ENCODE results near the gene FAM236A.
"Not testable (repeated sequence)": the region's sequence is repeated elsewhere in the genome, so short reads cannot be mapped to it uniquely, and the experiment has no call there.

FAM236A gene

GRCh38 chrX:72937906-72938305 is at the start of gene FAM236A:
Gene FAM236A, plus strand, starts transcription at chrX:72938206. Its CDS starts 57 bp downstream, at chrX:72938263.
- H3K27me3 ChIP-seq (ENCODE audit: insufficient read depth, insufficient read length) = not testable (repeated sequence)

GRCh38 chrX:72889740-72890139 is 48.3 kb upstream of the FAM236A start:
- not testable (repeated sequence) for DNase-seq (ENCODE audit: low read depth, low spot score); H3K27me3 ChIP-seq (ENCODE audit: insufficient read depth, insufficient read length)

More at GRCh38 chrX:72937906-72938305, at the start of gene FAM236A:
- H3K4me3 ChIP-seq (ENCODE audit: insufficient read length, low read depth); H3K36me3 ChIP-seq (ENCODE audit: insufficient read depth, insufficient read length, low read length); H3K9me3 ChIP-seq (ENCODE audit: insufficient read depth, low read length); H3K9ac ChIP-seq (ENCODE audit: insufficient read length, low read depth); H3K4me1 ChIP-seq (ENCODE audit: insufficient read depth, insufficient read length); DNase-seq (ENCODE audit: low read depth, low spot score): not testable (repeated sequence)

GRCh38 chrX:72912315-72912714 is 25.7 kb upstream of the FAM236A start, which contains the start of gene FAM236C:
Gene FAM236C, plus strand, starts transcription at chrX:72912615. Its CDS starts 100 bp downstream, at chrX:72912715.
- not testable (repeated sequence) for H3K27me3 ChIP-seq (ENCODE audit: insufficient read depth, insufficient read length); H3K9ac ChIP-seq (ENCODE audit: insufficient read length, low read depth); H3K9me3 ChIP-seq (ENCODE audit: insufficient read depth, low read length); H3K36me3 ChIP-seq (ENCODE audit: insufficient read depth, insufficient read length, low read length); H3K4me3 ChIP-seq (ENCODE audit: insufficient read length, low read depth); H3K4me1 ChIP-seq (ENCODE audit: insufficient read depth, insufficient read length); DNase-seq (ENCODE audit: low read depth, low spot score)

More at GRCh38 chrX:72889740-72890139, 48.3 kb upstream of the FAM236A start:
- not testable (repeated sequence) for H3K4me3 ChIP-seq (ENCODE audit: insufficient read length, low read depth); H3K9me3 ChIP-seq (ENCODE audit: insufficient read depth, low read length); H3K36me3 ChIP-seq (ENCODE audit: insufficient read depth, insufficient read length, low read length); H3K9ac ChIP-seq (ENCODE audit: insufficient read length, low read depth); H3K4me1 ChIP-seq (ENCODE audit: insufficient read depth, insufficient read length)

GRCh38 chrX:72916096-72916495 is 21.9 kb upstream of the FAM236A start:
- H3K4me3 ChIP-seq (ENCODE audit: insufficient read length, low read depth); H3K36me3 ChIP-seq (ENCODE audit: insufficient read depth, insufficient read length, low read length); H3K9ac ChIP-seq (ENCODE audit: insufficient read length, low read depth); H3K9me3 ChIP-seq (ENCODE audit: insufficient read depth, low read length); DNase-seq (ENCODE audit: low read depth, low spot score); H3K4me1 ChIP-seq (ENCODE audit: insufficient read depth, insufficient read length); H3K27me3 ChIP-seq (ENCODE audit: insufficient read depth, insufficient read length): not testable (repeated sequence)

GRCh38 chrX:72932283-72932682 is 5.7 kb upstream of the FAM236A start:
- not testable (repeated sequence) for DNase-seq (ENCODE audit: low read depth, low spot score); H3K4me3 ChIP-seq (ENCODE audit: insufficient read length, low read depth); H3K9me3 ChIP-seq (ENCODE audit: insufficient read depth, low read length); H3K9ac ChIP-seq (ENCODE audit: insufficient read length, low read depth); H3K27me3 ChIP-seq (ENCODE audit: insufficient read depth, insufficient read length); H3K36me3 ChIP-seq (ENCODE audit: insufficient read depth, insufficient read length, low read length); H3K4me1 ChIP-seq (ENCODE audit: insufficient read depth, insufficient read length)

GRCh38 chrX:72936455-72936854 is 1.6 kb upstream of the FAM236A start:
- DNase-seq (ENCODE audit: low read depth, low spot score); H3K27me3 ChIP-seq (ENCODE audit: insufficient read depth, insufficient read length); H3K4me1 ChIP-seq (ENCODE audit: insufficient read depth, insufficient read length); H3K9me3 ChIP-seq (ENCODE audit: insufficient read depth, low read length); H3K36me3 ChIP-seq (ENCODE audit: insufficient read depth, insufficient read length, low read length); H3K4me3 ChIP-seq (ENCODE audit: insufficient read length, low read depth); H3K9ac ChIP-seq (ENCODE audit: insufficient read length, low read depth): not testable (repeated sequence)

- H3K27me3 ChIP-seq (ENCODE audit: insufficient read depth, insufficient read length); H3K36me3 ChIP-seq (ENCODE audit: insufficient read depth, insufficient read length, low read length); H3K9me3 ChIP-seq (ENCODE audit: insufficient read depth, low read length); H3K4me3 ChIP-seq (ENCODE audit: insufficient read length, low read depth); H3K4me1 ChIP-seq (ENCODE audit: insufficient read depth, insufficient read length); H3K9ac ChIP-seq (ENCODE audit: insufficient read length, low read depth); DNase-seq (ENCODE audit: low read depth, low spot score): not testable (repeated sequence)
These were observed 1.0 kb upstream of the FAM236A start for GRCh38 chrX:72936882-72937455.

GRCh38 chrX:72942272-72942671 is 4.3 kb downstream of the FAM236A start:
- not testable (repeated sequence) for H3K4me3 ChIP-seq (ENCODE audit: insufficient read length, low read depth); H3K27me3 ChIP-seq (ENCODE audit: insufficient read depth, insufficient read length); H3K9me3 ChIP-seq (ENCODE audit: insufficient read depth, low read length); DNase-seq (ENCODE audit: low read depth, low spot score); H3K4me1 ChIP-seq (ENCODE audit: insufficient read depth, insufficient read length); H3K9ac ChIP-seq (ENCODE audit: insufficient read length, low read depth); H3K36me3 ChIP-seq (ENCODE audit: insufficient read depth, insufficient read length, low read length)

- H3K9me3 ChIP-seq (ENCODE audit: insufficient read depth, low read length); H3K9ac ChIP-seq (ENCODE audit: insufficient read length, low read depth); H3K4me3 ChIP-seq (ENCODE audit: insufficient read length, low read depth); H3K4me1 ChIP-seq (ENCODE audit: insufficient read depth, insufficient read length); H3K36me3 ChIP-seq (ENCODE audit: insufficient read depth, insufficient read length, low read length); H3K27me3 ChIP-seq (ENCODE audit: insufficient read depth, insufficient read length); DNase-seq (ENCODE audit: low read depth, low spot score): not testable (repeated sequence)
These were observed 5.2 kb downstream of the FAM236A start for GRCh38 chrX:72943035-72943818.

- not testable (repeated sequence) for H3K4me3 ChIP-seq (ENCODE audit: insufficient read length, low read depth); H3K27me3 ChIP-seq (ENCODE audit: insufficient read depth, insufficient read length); H3K9ac ChIP-seq (ENCODE audit: insufficient read length, low read depth); H3K4me1 ChIP-seq (ENCODE audit: insufficient read depth, insufficient read length); H3K36me3 ChIP-seq (ENCODE audit: insufficient read depth, insufficient read length, low read length); DNase-seq (ENCODE audit: low read depth, low spot score); H3K9me3 ChIP-seq (ENCODE audit: insufficient read depth, low read length)
These were observed 5.8 kb downstream of the FAM236A start, which contains the start of gene DMRTC1 for GRCh38 chrX:72943819-72944169. Gene DMRTC1, minus strand, starts transcription at chrX:72943837. Its CDS starts 68,143 bp downstream, at chrX:72875694.

- H3K9me3 ChIP-seq (ENCODE audit: insufficient read depth, low read length); H3K4me1 ChIP-seq (ENCODE audit: insufficient read depth, insufficient read length): not testable (repeated sequence)
These were observed 22.0 kb downstream of the FAM236A start for GRCh38 chrX:72959971-72960370.

GRCh38 chrX:72971859-72972258 is 33.9 kb downstream of the FAM236A start:
- not testable (repeated sequence) for H3K9me3 ChIP-seq (ENCODE audit: insufficient read depth, low read length); H3K27me3 ChIP-seq (ENCODE audit: insufficient read depth, insufficient read length); DNase-seq (ENCODE audit: low read depth, low spot score); H3K4me3 ChIP-seq (ENCODE audit: insufficient read length, low read depth); H3K9ac ChIP-seq (ENCODE audit: insufficient read length, low read depth); H3K36me3 ChIP-seq (ENCODE audit: insufficient read depth, insufficient read length, low read length); H3K4me1 ChIP-seq (ENCODE audit: insufficient read depth, insufficient read length)

More at GRCh38 chrX:72959971-72960370, 22.0 kb downstream of the FAM236A start:
- DNase-seq (ENCODE audit: low read depth, low spot score); H3K27me3 ChIP-seq (ENCODE audit: insufficient read depth, insufficient read length); H3K9ac ChIP-seq (ENCODE audit: insufficient read length, low read depth); H3K4me3 ChIP-seq (ENCODE audit: insufficient read length, low read depth); H3K36me3 ChIP-seq (ENCODE audit: insufficient read depth, insufficient read length, low read length): not testable (repeated sequence)

All from NT2/D1 (cell line).